DND-41 (cell line): ENCODE results near the gene AKAP17A.

Experiments used
- CTCF ChIP-seq: IDR thresholded peaks from 2 replicates; pipeline ENCODE4 v1.5.1; 2012; ENCODE audit warnings: borderline replicate concordance, low read length, moderate library complexity, mild to moderate bottlenecking; ENCODE audit not compliant: poor library complexity, severe bottlenecking; ENCODE audit errors: extremely low read depth
- EZH2 ChIP-seq: IDR thresholded peaks from 3 replicates; pipeline ENCODE4 v1.6.1; 2012; ENCODE audit warnings: borderline replicate concordance, low read depth, mild to moderate bottlenecking, moderate library complexity, low read length, inconsistent platforms; ENCODE audit not compliant: severe bottlenecking

GRCh38 chrX:1596676-1597344 lies 5.4 kb downstream of the AKAP17A start:
- no peak for TF ChIP-seq CTCF
- TF ChIP-seq EZH2 = no peak
